Naive thymus-derived CD4-positive, alpha-beta T cell (primary cell): ENCODE results near the gene ITPRID2. TPM values are rescaled to one million over a fixed set of nuclear protein-coding genes. Genes with fewer than 3 reads are reported as not detected.

ENCODE experiments used
- polyA plus RNA-seq, 2 donors: library from polyadenylated mRNA; unstranded; fragments of 300-500 nt; fragmentation: Illumina TruSeq; gene quantifications; one replicate each; pipeline ENCODE4 v1.2.3, GENCODE V29; 2021
- total RNA-seq, 6 experiments: library from RNA in 5 of 6; stranded (reverse) in 5 of 6; gene quantifications; 1 replicate in 5 of 6; 2 replicates in 1 of 6; pipeline ENCODE4 v1.2.3 and lab custom pipeline; 2021 to 2026

Gene ITPRID2
- total and polyA plus RNA-seq, 7 experiments from 2014 or later = 3.9 to 90.9 (median 42.4) TPM

Other genes with a start within 250 kb of the ITPRID2 start
- under 1 TPM in 1 of 5 experiments, not detected in 4; 0.20 TPM for gene CERKL, start 234.6 kb upstream of the ITPRID2 start, total RNA-seq
- 10 to 100 TPM in 1 of 2 donors, 1 to 10 TPM in 1; 4.5 to 14.7 TPM for gene CERKL, start 234.6 kb upstream of the ITPRID2 start, polyA plus RNA-seq
- not detected for gene NEUROD1, start 211.2 kb upstream of the ITPRID2 start, total RNA-seq
- not detected for gene NEUROD1, start 211.2 kb upstream of the ITPRID2 start, polyA plus RNA-seq
- not detected for gene PPP1R1C, start 94.1 kb downstream of the ITPRID2 start, total RNA-seq
- not detected for gene PPP1R1C, start 94.1 kb downstream of the ITPRID2 start, polyA plus RNA-seq